ENCODE results near the gene SPTB.

The SPTB gene

GRCh38 chr14:64762044-64763034 is 117.4 kb downstream of the SPTB start:
- no peaks in the 10 kb centered on the region for H3K36me3 ChIP-seq (ENCODE audit: control insufficient read depth in 1 of 2, insufficient read depth in 2 of 2, low read depth in 1 of 2, low read length in 2 of 2)
- H2BK15ac ChIP-seq (ENCODE audit: low read depth, poor library complexity, severe bottlenecking), result no peak overlapping the region
- peak overlapping the region; percentile 58 for H2AK5ac ChIP-seq (ENCODE audit: low read length, severe bottlenecking)
- H3K27me3 ChIP-seq (ENCODE audit: control insufficient read depth in 1 of 2, insufficient read depth in 1 of 2, low read length in 2 of 2), result peaks cover 0 to 27% of the 10 kb centered on the region in 2 experiments
- H2AFZ ChIP-seq (ENCODE audit: low read depth, low read length), result no peak overlapping the region
- peak overlapping the region; percentile 12 for H3K4me2 ChIP-seq (ENCODE audit: low read length, poor library complexity, severe bottlenecking)
- peak overlapping the region; percentile 64 to 72 for H2BK12ac ChIP-seq (ENCODE audit: low read length in 2 of 2)
- peak overlapping the region in 1 of 2 experiments; percentile 25 for H3K4me3 ChIP-seq (ENCODE audit: insufficient read depth in 1 of 2, low read depth in 1 of 2, low read length in 2 of 2)
- H4K91ac ChIP-seq (ENCODE audit: low read length), result peak overlapping the region; percentile 67
- 45% methylated on average over 19 of the region's 19 CpGs for WGBS
- peak overlapping the region; percentile 1 for H2BK120ac ChIP-seq (ENCODE audit: low read depth, low read length)
- peaks cover 68% of the 10 kb centered on the region for H3K4me1 ChIP-seq (ENCODE audit: control insufficient read depth, insufficient read depth, low read depth, low read length)
- peak overlapping the region; percentile 57 for H4K8ac ChIP-seq (ENCODE audit: low read length)
- H3K23ac ChIP-seq (ENCODE audit: low read length in 2 of 2), result no peak overlapping the region
- peak overlapping the region; percentile 10 for H2BK5ac ChIP-seq (ENCODE audit: low read depth, low read length, poor library complexity, severe bottlenecking)
- H3K79me1 ChIP-seq (replicated peaks; ENCODE audit: low read length, poor library complexity, severe bottlenecking), result peaks cover 2% of the 10 kb centered on the region
- H3K9me3 ChIP-seq (ENCODE audit: control insufficient read depth, low read length), result no peaks in the 10 kb centered on the region
- H3K4ac ChIP-seq (ENCODE audit: low read depth in 1 of 2, low read length in 2 of 2), result no peak overlapping the region
- peak; percentile 91 for DNase-seq
- peak overlapping the region in 1 of 2 experiments; percentile 19 for H3K14ac ChIP-seq (ENCODE audit: low read length in 2 of 2)
- H3K18ac ChIP-seq (ENCODE audit: low read depth in 1 of 2, low read length in 2 of 2), result peak overlapping the region; percentile 34 to 50
- peak overlapping the region; percentile 61 for H3K27ac ChIP-seq (ENCODE audit: low read length, poor library complexity, severe bottlenecking)
- peak overlapping the region; percentile 35 for H3K9ac ChIP-seq (ENCODE audit: low read length)

- 89% methylated on average over 5 of the region's 5 CpGs for WGBS
- peak; percentile 38 for DNase-seq
- no peak overlapping the region for H3K9ac ChIP-seq (ENCODE audit: low read length)
- H4K91ac ChIP-seq (ENCODE audit: low read length), result peak overlapping the region; percentile 22
- peaks cover 0 to 27% of the 10 kb centered on the region in 2 experiments for H3K27me3 ChIP-seq (ENCODE audit: control insufficient read depth in 1 of 2, insufficient read depth in 1 of 2, low read length in 2 of 2)
- no peak overlapping the region for H2BK15ac ChIP-seq (ENCODE audit: low read depth, poor library complexity, severe bottlenecking)
- H2AFZ ChIP-seq (ENCODE audit: low read depth, low read length), result no peak overlapping the region
- peak overlapping the region in 1 of 2 experiments; percentile 50 for H3K18ac ChIP-seq (ENCODE audit: low read depth in 1 of 2, low read length in 2 of 2)
- H3K4ac ChIP-seq (ENCODE audit: low read depth in 1 of 2, low read length in 2 of 2), result peak overlapping the region in 1 of 2 experiments; percentile 3
- H4K8ac ChIP-seq (ENCODE audit: low read length), result no peak overlapping the region
- H2AK5ac ChIP-seq (ENCODE audit: low read length, severe bottlenecking), result peak overlapping the region; percentile 7
- no peak overlapping the region for H2BK5ac ChIP-seq (ENCODE audit: low read depth, low read length, poor library complexity, severe bottlenecking)
- no peaks in the 10 kb centered on the region for H3K36me3 ChIP-seq (ENCODE audit: control insufficient read depth in 1 of 2, insufficient read depth in 2 of 2, low read depth in 1 of 2, low read length in 2 of 2)
- no peaks in the 10 kb centered on the region for H3K9me3 ChIP-seq (ENCODE audit: control insufficient read depth, low read length)
- peak overlapping the region; percentile 61 for H3K27ac ChIP-seq (ENCODE audit: low read length, poor library complexity, severe bottlenecking)
- H3K23ac ChIP-seq (ENCODE audit: low read length in 2 of 2), result no peak overlapping the region
- peaks cover 2% of the 10 kb centered on the region for H3K79me1 ChIP-seq (replicated peaks; ENCODE audit: low read length, poor library complexity, severe bottlenecking)
- H3K4me1 ChIP-seq (ENCODE audit: control insufficient read depth, insufficient read depth, low read depth, low read length), result peaks cover 74% of the 10 kb centered on the region
- peak overlapping the region in 1 of 2 experiments; percentile 80 for H3K14ac ChIP-seq (ENCODE audit: low read length in 2 of 2)
- H3K4me2 ChIP-seq (ENCODE audit: low read length, poor library complexity, severe bottlenecking), result peak overlapping the region; percentile 9
- peak overlapping the region in 1 of 2 experiments; percentile 25 for H3K4me3 ChIP-seq (ENCODE audit: insufficient read depth in 1 of 2, low read depth in 1 of 2, low read length in 2 of 2)
- H2BK120ac ChIP-seq (ENCODE audit: low read depth, low read length), result no peak overlapping the region
- peak overlapping the region; percentile 2 to 72 for H2BK12ac ChIP-seq (ENCODE audit: low read length in 2 of 2)
Observed at GRCh38 chr14:64761441-64762043, 118.2 kb downstream of the SPTB start.

- H3K9me3 ChIP-seq (ENCODE audit: control insufficient read depth, low read length), result no peaks in the 10 kb centered on the region
- H2AK5ac ChIP-seq (ENCODE audit: low read length, severe bottlenecking), result peak overlapping the region; percentile 33
- DNase-seq, result no peak
- H2BK5ac ChIP-seq (ENCODE audit: low read depth, low read length, poor library complexity, severe bottlenecking), result no peak overlapping the region
- H4K91ac ChIP-seq (ENCODE audit: low read length), result no peak overlapping the region
- H2BK12ac ChIP-seq (ENCODE audit: low read length in 2 of 2), result peak overlapping the region in 1 of 2 experiments; percentile 23
- peaks cover 2% of the 10 kb centered on the region for H3K79me1 ChIP-seq (replicated peaks; ENCODE audit: low read length, poor library complexity, severe bottlenecking)
- peaks cover 75% of the 10 kb centered on the region for H3K4me1 ChIP-seq (ENCODE audit: control insufficient read depth, insufficient read depth, low read depth, low read length)
- H3K9ac ChIP-seq (ENCODE audit: low read length), result no peak overlapping the region
- H3K4ac ChIP-seq (ENCODE audit: low read depth in 1 of 2, low read length in 2 of 2), result no peak overlapping the region
- H3K14ac ChIP-seq (ENCODE audit: low read length in 2 of 2), result no peak overlapping the region
- 85% methylated on average over 5 of the region's 5 CpGs for WGBS
- H4K8ac ChIP-seq (ENCODE audit: low read length), result no peak overlapping the region
- H3K18ac ChIP-seq (ENCODE audit: low read depth in 1 of 2, low read length in 2 of 2), result no peak overlapping the region
- H2AFZ ChIP-seq (ENCODE audit: low read depth, low read length), result no peak overlapping the region
- H2BK120ac ChIP-seq (ENCODE audit: low read depth, low read length), result no peak overlapping the region
- H2BK15ac ChIP-seq (ENCODE audit: low read depth, poor library complexity, severe bottlenecking), result no peak overlapping the region
- peaks cover 0 to 28% of the 10 kb centered on the region in 2 experiments for H3K27me3 ChIP-seq (ENCODE audit: control insufficient read depth in 1 of 2, insufficient read depth in 1 of 2, low read length in 2 of 2)
- H3K4me3 ChIP-seq (ENCODE audit: insufficient read depth in 1 of 2, low read depth in 1 of 2, low read length in 2 of 2), result no peak overlapping the region
- no peak overlapping the region for H3K4me2 ChIP-seq (ENCODE audit: low read length, poor library complexity, severe bottlenecking)
- no peaks in the 10 kb centered on the region for H3K36me3 ChIP-seq (ENCODE audit: control insufficient read depth in 1 of 2, insufficient read depth in 2 of 2, low read depth in 1 of 2, low read length in 2 of 2)
- H3K23ac ChIP-seq (ENCODE audit: low read length in 2 of 2), result no peak overlapping the region
- H3K27ac ChIP-seq (ENCODE audit: low read length, poor library complexity, severe bottlenecking), result no peak overlapping the region
Observed at GRCh38 chr14:64760916-64761315, 118.8 kb downstream of the SPTB start.
